ENCODE data around the gene EDN1.
"Not testable (repeated sequence)": the region's sequence is repeated elsewhere in the genome, so short reads cannot be mapped to it uniquely, and the experiment has no call there.

EDN1 gene

GRCh38 chr6:12312736-12313135 is 22.6 kb downstream of the EDN1 start:
- H3K4me3 ChIP-seq (replicated peaks; ENCODE audit: low read depth, low read length): no peak overlapping the region
- DNase-seq (ENCODE audit: low read depth): no peak
- TF ChIP-seq, protein P1, sequence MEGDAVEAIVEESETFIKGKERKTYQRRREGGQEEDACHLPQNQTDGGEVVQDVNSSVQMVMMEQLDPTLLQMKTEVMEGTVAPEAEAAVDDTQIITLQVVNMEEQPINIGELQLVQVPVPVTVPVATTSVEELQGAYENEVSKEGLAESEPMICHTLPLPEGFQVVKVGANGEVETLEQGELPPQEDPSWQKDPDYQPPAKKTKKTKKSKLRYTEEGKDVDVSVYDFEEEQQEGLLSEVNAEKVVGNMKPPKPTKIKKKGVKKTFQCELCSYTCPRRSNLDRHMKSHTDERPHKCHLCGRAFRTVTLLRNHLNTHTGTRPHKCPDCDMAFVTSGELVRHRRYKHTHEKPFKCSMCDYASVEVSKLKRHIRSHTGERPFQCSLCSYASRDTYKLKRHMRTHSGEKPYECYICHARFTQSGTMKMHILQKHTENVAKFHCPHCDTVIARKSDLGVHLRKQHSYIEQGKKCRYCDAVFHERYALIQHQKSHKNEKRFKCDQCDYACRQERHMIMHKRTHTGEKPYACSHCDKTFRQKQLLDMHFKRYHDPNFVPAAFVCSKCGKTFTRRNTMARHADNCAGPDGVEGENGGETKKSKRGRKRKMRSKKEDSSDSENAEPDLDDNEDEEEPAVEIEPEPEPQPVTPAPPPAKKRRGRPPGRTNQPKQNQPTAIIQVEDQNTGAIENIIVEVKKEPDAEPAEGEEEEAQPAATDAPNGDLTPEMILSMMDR (IDR thresholded peaks at IDR 0.05; ENCODE audit: low read length, missing control alignments): no peak

- TF ChIP-seq, protein P1 (IDR thresholded peaks at IDR 0.05; ENCODE audit: low read length, missing control alignments): no peak
- H3K4me3 ChIP-seq (replicated peaks; ENCODE audit: low read depth, low read length): no peak overlapping the region
- DNase-seq (ENCODE audit: low read depth): no peak
These were observed 23.3 kb downstream of the EDN1 start for GRCh38 chr6:12313306-12313991.

- no peak overlapping the region for H3K4me3 ChIP-seq (replicated peaks; ENCODE audit: low read depth, low read length)
- TF ChIP-seq, protein P1 (IDR thresholded peaks at IDR 0.05; ENCODE audit: low read length, missing control alignments): no peak
- peak; percentile 69 for DNase-seq (ENCODE audit: low read depth)
These were observed 23.9 kb downstream of the EDN1 start for GRCh38 chr6:12313992-12314589.

DNA sequence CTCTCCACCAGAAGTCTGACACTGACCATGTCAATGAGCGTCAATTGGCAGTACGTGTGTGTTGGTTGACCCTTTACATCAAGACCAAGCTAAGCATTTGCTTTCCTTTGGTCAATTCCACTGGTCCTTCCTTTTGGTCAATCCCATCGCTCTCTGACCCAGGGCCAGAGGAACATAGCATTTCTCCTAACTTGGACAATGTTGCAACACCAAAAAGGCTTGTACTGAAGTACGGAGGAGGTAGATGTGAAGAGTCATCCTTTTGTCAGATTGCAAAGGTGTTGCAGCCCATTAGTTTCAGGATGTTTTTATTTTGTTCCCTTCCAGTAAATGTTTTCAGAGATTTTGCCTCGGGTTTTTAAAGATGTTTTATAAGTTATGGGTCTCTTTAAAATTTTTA is 24.6 kb downstream of the EDN1 start:
- H3K4me3 ChIP-seq (replicated peaks; ENCODE audit: low read depth, low read length): no peak overlapping the region
- TF ChIP-seq, protein P1 (IDR thresholded peaks at IDR 0.05; ENCODE audit: low read length, missing control alignments): no peak
- DNase-seq (ENCODE audit: low read depth): no peak

DNA sequence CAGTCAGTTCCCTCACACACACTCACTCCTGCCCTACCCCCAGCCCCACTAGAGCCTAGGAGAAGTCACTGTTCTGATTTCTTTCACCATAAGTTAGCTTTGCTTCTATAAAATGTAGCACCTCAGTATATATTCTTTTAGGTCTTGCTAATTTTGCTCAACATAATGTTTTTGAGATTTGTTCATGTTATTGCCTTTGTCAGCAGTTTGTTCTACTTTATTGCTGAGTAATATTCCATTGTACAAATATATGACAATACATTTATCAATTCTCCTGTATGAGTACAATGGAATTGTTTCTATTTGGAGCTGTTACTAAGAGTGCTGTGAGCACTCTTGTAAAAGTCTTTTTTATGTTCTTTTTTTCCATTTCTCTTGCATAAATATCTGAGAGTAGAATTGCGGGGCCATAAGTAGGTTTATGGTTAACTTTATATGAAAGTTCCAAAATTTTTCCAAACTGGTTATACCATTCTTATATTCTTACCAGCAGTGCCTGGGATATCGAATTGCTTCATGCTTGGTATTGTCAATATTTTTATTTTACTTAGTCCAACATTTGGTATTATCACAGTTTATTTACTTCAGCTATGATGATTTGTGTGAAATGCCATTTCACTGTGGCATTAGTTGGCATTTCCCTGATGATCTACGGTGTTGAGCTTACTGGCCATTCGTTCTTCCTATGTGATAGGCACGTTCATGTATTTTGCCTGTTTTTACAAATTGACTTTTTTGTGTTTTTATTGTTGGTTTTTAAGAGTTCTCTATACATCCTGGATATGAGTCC is 25.3 kb downstream of the EDN1 start:
- no peak overlapping the region for H3K4me3 ChIP-seq (replicated peaks; ENCODE audit: low read depth, low read length)
- DNase-seq (ENCODE audit: low read depth): no peak
- TF ChIP-seq, protein P1 (IDR thresholded peaks at IDR 0.05; ENCODE audit: low read length, missing control alignments): no peak

GRCh38 chr6:12318749-12319148 is 28.6 kb downstream of the EDN1 start:
- no peak for DNase-seq (ENCODE audit: low read depth)
- H3K4me3 ChIP-seq (replicated peaks; ENCODE audit: low read depth, low read length): no peak overlapping the region
- TF ChIP-seq, protein P1 (IDR thresholded peaks at IDR 0.05; ENCODE audit: low read length, missing control alignments): no peak

DNA sequence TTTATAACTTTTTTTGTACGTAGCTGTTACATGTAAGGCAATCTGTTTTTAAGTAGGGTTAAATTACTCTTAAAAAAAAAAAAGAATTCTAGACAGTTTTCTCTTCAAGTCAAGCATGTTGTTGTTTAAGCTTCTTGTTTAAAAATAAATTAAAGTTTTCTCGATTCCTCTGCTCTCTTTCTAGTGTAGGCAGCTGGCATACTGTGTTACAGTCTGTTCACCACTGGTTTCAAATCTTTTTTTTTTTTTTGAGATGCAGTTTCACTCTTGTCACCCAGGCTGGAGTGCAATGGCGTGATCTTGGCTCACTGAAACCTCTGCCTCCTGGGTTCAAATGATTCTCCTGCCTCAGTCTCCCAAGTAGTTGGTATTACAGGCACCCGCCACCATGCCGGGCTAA is 29.9 kb downstream of the EDN1 start:
- H3K4me3 ChIP-seq (replicated peaks; ENCODE audit: low read depth, low read length); DNase-seq (ENCODE audit: low read depth): not testable (repeated sequence)

Measured in fibroblast of pulmonary artery (primary cell).